Gastroesophageal sphincter (tissue), 3 donors: ENCODE results near the gene MAN2A1.

ENCODE experiments used
- CTCF ChIP-seq, 4 experiments: fragments of 200-600 bp in 2 of 4; fragments of 450-650 bp in 2 of 4; sonication (generic) in 1 of 4; IDR thresholded peaks; one replicate each; pipeline ENCODE4 v1.5.1; 2017 to 2019; ENCODE audit warnings: antibody characterized with exemption in 4 of 4, mild to moderate bottlenecking in 2 of 4, moderate library complexity in 2 of 4
- POLR2A ChIP-seq, 2 donors: fragments of 450-650 bp; IDR thresholded peaks; one replicate each; pipeline ENCODE4 v1.6.1; 2017; ENCODE audit warnings: antibody characterized with exemption in 2 of 2, mild to moderate bottlenecking in 2 of 2, moderate library complexity in 1 of 2

GRCh38 chr5:109903061-109903460, 213.3 kb downstream of the MAN2A1 start:
- TF ChIP-seq CTCF (IDR thresholded peaks at IDR 0.05) (no peak), POLR2A (IDR thresholded peaks at IDR 0.05) (no peak)
